ENCODE data around the gene CAMK2D. TPM values are rescaled to one million over a fixed set of nuclear protein-coding genes. Genes with fewer than 3 reads are reported as not detected.

CAMK2D gene
- polyA plus RNA-seq, 3 donors, result 10.4 to 30.6 (median 19.6) TPM

GRCh38 chr4:113760795-113761619 lies 531 bp downstream of the CAMK2D start:
- peak overlapping the region; percentile 86 for H3K9ac ChIP-seq (ENCODE audit: insufficient read depth, low read length, poor library complexity, severe bottlenecking)
- H3K79me2 ChIP-seq (ENCODE audit: insufficient read depth, low read length), result peaks cover 3% of the 10 kb centered on the region
- under 1% methylated on average over 56 of the region's 64 CpGs for WGBS (ENCODE audit: insufficient coverage)
- peaks cover 5 to 12% of the 10 kb centered on the region in 2 donors for H3K27me3 ChIP-seq (ENCODE audit: control insufficient read depth in 2 of 2, insufficient read depth in 2 of 2, low read length in 2 of 2)
- Mint-ChIP-seq H3K4me3 (peak overlapping the region; percentile 96 to 98), H3K27me3 (ENCODE audit: low read depth in 3 of 3) (peaks cover 8 to 20% (median 8%) of the 10 kb centered on the region in 3 donors), H3K4me1 (peaks cover 31% of the 10 kb centered on the region), H3K27ac (peak overlapping the region; percentile 94 to 97 (median 96)), H3K9me3 (peaks cover 0 to 2% (median 0%) of the 10 kb centered on the region in 7 donors), H3K36me3 (peaks cover 8 to 20% of the 10 kb centered on the region in 2 donors)
- intact Hi-C loops (cut with micrococcal nuclease), result loop anchor here (5.0 to 10.0 kb wide), 3 partner anchors 51 to 76 kb away; no protein-coding TSS in a partner anchor
- peak overlapping the region; percentile 62 to 90 (median 64) for H3K4me3 ChIP-seq (replicated peaks in 1 of 3; ENCODE audit: low read depth in 2 of 3, low read length in 3 of 3)
- H3K36me3 ChIP-seq (replicated peaks in 1 of 2; ENCODE audit: control insufficient read depth in 1 of 2, insufficient read depth in 2 of 2, low read length in 2 of 2), result no peaks in the 10 kb centered on the region
- peak overlapping the region; percentile 97 for H3K4me2 ChIP-seq (replicated peaks; ENCODE audit: extremely low read depth, low read length, poor library complexity, severe bottlenecking)
- H3K27ac ChIP-seq (ENCODE audit: low read depth in 1 of 2, low read length in 2 of 2), result peak overlapping the region; percentile 97 to 98
- TF ChIP-seq CTCF (IDR thresholded peaks at IDR 0.05), result no peak
- peaks cover 19 to 40% of the 10 kb centered on the region in 2 donors for H3K4me1 ChIP-seq (ENCODE audit: control insufficient read depth in 1 of 2, insufficient read depth in 2 of 2, low read length in 2 of 2)
- peaks cover 14% of the 10 kb centered on the region for H4K20me1 ChIP-seq (ENCODE audit: insufficient read depth, low read length)
- H3K9me3 ChIP-seq (replicated peaks in 1 of 2; ENCODE audit: control insufficient read depth in 1 of 2, insufficient read depth in 1 of 2, low read length in 2 of 2), result no peaks in the 10 kb centered on the region
- H2AFZ ChIP-seq (ENCODE audit: insufficient read depth, low read depth, low read length, poor library complexity, severe bottlenecking), result peak overlapping the region; percentile 92
- DNase-seq, result peak; percentile 38 to 61 (median 52)

GRCh38 chr4:113760094-113760794 lies 1.3 kb downstream of the CAMK2D start:
- peak overlapping the region; percentile 96 to 98 for H3K4me3 Mint-ChIP-seq
- peaks cover 0 to 2% (median 0%) of the 10 kb centered on the region in 7 donors for H3K9me3 Mint-ChIP-seq
- H3K27me3 ChIP-seq (ENCODE audit: control insufficient read depth in 2 of 2, insufficient read depth in 2 of 2, low read length in 2 of 2), result peaks cover 5 to 12% of the 10 kb centered on the region in 2 donors

More at GRCh38 chr4:113760094-113760794, 1.3 kb downstream of the CAMK2D start:
- no peaks in the 10 kb centered on the region for H3K9me3 ChIP-seq (replicated peaks in 1 of 2; ENCODE audit: control insufficient read depth in 1 of 2, insufficient read depth in 1 of 2, low read length in 2 of 2)
- H3K9ac ChIP-seq (ENCODE audit: insufficient read depth, low read length, poor library complexity, severe bottlenecking), result peak overlapping the region; percentile 86
- Mint-ChIP-seq H3K27ac (peak overlapping the region; percentile 60 to 97 (median 96)), H3K4me1 (peaks cover 33% of the 10 kb centered on the region), H3K36me3 (peaks cover 8 to 20% of the 10 kb centered on the region in 2 donors), H3K27me3 (ENCODE audit: low read depth in 3 of 3) (peaks cover 8 to 16% (median 8%) of the 10 kb centered on the region in 3 donors)
- TF ChIP-seq CTCF (IDR thresholded peaks at IDR 0.05), result no peak
- H3K27ac ChIP-seq (ENCODE audit: low read depth in 1 of 2, low read length in 2 of 2), result peak overlapping the region; percentile 97 to 98
- peaks cover 3% of the 10 kb centered on the region for H3K79me2 ChIP-seq (ENCODE audit: insufficient read depth, low read length)
- intact Hi-C loops (cut with micrococcal nuclease), result loop anchor here (5.0 to 10.0 kb wide), 3 partner anchors 52 to 77 kb away; no protein-coding TSS in a partner anchor
- peak overlapping the region; percentile 92 for H2AFZ ChIP-seq (ENCODE audit: insufficient read depth, low read depth, low read length, poor library complexity, severe bottlenecking)
- WGBS (ENCODE audit: insufficient coverage), result 3% methylated on average over 9 of the region's 22 CpGs
- DNase-seq, result peak in 2 of 3 donors; percentile 24 to 32
- no peaks in the 10 kb centered on the region for H3K36me3 ChIP-seq (replicated peaks in 1 of 2; ENCODE audit: control insufficient read depth in 1 of 2, insufficient read depth in 2 of 2, low read length in 2 of 2)
- H4K20me1 ChIP-seq (ENCODE audit: insufficient read depth, low read length), result peaks cover 14% of the 10 kb centered on the region
- H3K4me1 ChIP-seq (ENCODE audit: control insufficient read depth in 1 of 2, insufficient read depth in 2 of 2, low read length in 2 of 2), result peaks cover 19 to 41% of the 10 kb centered on the region in 2 donors
- H3K4me3 ChIP-seq (replicated peaks in 1 of 3; ENCODE audit: low read depth in 2 of 3, low read length in 3 of 3), result peak overlapping the region; percentile 62 to 90 (median 64)
- H3K4me2 ChIP-seq (replicated peaks; ENCODE audit: extremely low read depth, low read length, poor library complexity, severe bottlenecking), result peak overlapping the region; percentile 97

Data from CD14-positive monocyte (primary cell).